Measurements from ENCODE around the gene ZDHHC14.

Gene ZDHHC14

GRCh38 chr6:157665180-157665579, 284.2 kb downstream of the ZDHHC14 start:
- DNase-seq, result no peak
- TF ChIP-seq CTCF (IDR thresholded peaks at IDR 0.05), result no peak
- Histone ChIP-seq H3K36me3 (no peaks in the 10 kb centered on the region), H3K27me3 (no peaks in the 10 kb centered on the region), H3K4me1 (peaks cover 5 to 28% (median 11%) of the 10 kb centered on the region in 4 donors), H3K9me3 (no peaks in the 10 kb centered on the region), H3K27ac (no peak overlapping the region), H3K4me3 (no peak overlapping the region)
- intact Hi-C loops (cut with DNase I; ENCODE audit: low total_unique reads), result loop anchor here (5.0 kb wide), 1 partner anchor 343 kb away; the partner anchor contains the start of gene TMEM242

DNA sequence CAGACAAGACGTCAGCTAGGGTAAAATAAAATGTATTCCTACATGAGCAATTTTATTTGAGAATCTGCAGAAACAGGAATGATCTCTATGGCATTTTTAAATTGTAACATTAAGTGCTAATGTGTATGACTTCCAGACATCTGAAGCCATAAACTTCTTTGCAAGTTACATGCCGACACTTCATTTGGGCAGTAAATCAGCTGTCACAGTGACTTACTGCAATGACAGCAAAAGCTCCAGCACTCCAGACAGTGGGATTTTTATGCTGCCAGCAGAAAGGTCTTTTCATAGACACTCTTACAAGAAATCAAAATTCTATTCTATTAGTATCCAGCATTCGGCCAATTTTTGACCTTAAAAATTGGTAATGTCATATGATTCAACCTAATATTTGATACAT, 285.7 kb downstream of the ZDHHC14 start:
- Histone ChIP-seq H3K27me3 (no peaks in the 10 kb centered on the region), H3K27ac (no peak overlapping the region), H3K36me3 (no peaks in the 10 kb centered on the region), H3K4me3 (no peak overlapping the region), H3K4me1 (peaks cover 5 to 34% (median 13%) of the 10 kb centered on the region in 4 donors), H3K9me3 (no peaks in the 10 kb centered on the region)
- intact Hi-C loops (cut with DNase I; ENCODE audit: low total_unique reads), result loop anchor here (5.0 kb wide), 1 partner anchor 344 kb away; the partner anchor contains the start of gene TMEM242
- DNase-seq, result no peak
- TF ChIP-seq CTCF (IDR thresholded peaks at IDR 0.05), result no peak

GRCh38 chr6:157667211-157668008, 286.4 kb downstream of the ZDHHC14 start:
- no peaks in the 10 kb centered on the region for H3K9me3 ChIP-seq
- no peaks in the 10 kb centered on the region for H3K27me3 ChIP-seq
- H3K27ac ChIP-seq, result peak overlapping the region in 1 of 2 donors; percentile 16
- H3K36me3 ChIP-seq, result peaks cover 0 to under 1% (median 0%) of the 10 kb centered on the region in 3 donors
- no peak overlapping the region for H3K4me3 ChIP-seq
- H3K4me1 ChIP-seq, result peaks cover 5 to 34% (median 13%) of the 10 kb centered on the region in 4 donors
- intact Hi-C loops (cut with DNase I; ENCODE audit: low total_unique reads), result loop anchor here (5.0 kb wide), 1 partner anchor 345 kb away; the partner anchor contains the start of gene TMEM242
- peak in 1 of 2 donors; percentile 60 for DNase-seq
- peak; percentile 72 to 76 for TF ChIP-seq CTCF (IDR thresholded peaks at IDR 0.05)

- intact Hi-C loops (cut with DNase I; ENCODE audit: low total_unique reads), result loop anchor here (5.0 kb wide), 1 partner anchor 346 kb away; the partner anchor contains the start of gene TMEM242
- peak overlapping the region in 1 of 2 donors; percentile 16 for H3K27ac ChIP-seq
These were observed 287.0 kb downstream of the ZDHHC14 start for GRCh38 chr6:157668009-157668401.

GRCh38 chr6:157668713-157669112, 287.7 kb downstream of the ZDHHC14 start:
- peak overlapping the region in 1 of 2 donors; percentile 71 for H3K27ac ChIP-seq
- intact Hi-C loops (cut with DNase I; ENCODE audit: low total_unique reads), result loop anchor here (5.0 kb wide), 1 partner anchor 346 kb away; the partner anchor contains the start of gene TMEM242

More at GRCh38 chr6:157668009-157668401, 287.0 kb downstream of the ZDHHC14 start:
- Histone ChIP-seq H3K4me1 (peaks cover 5 to 34% (median 13%) of the 10 kb centered on the region in 4 donors), H3K4me3 (no peak overlapping the region), H3K27me3 (no peaks in the 10 kb centered on the region), H3K9me3 (no peaks in the 10 kb centered on the region), H3K36me3 (peaks cover 0 to 7% (median 5%) of the 10 kb centered on the region in 3 donors)
- no peak for TF ChIP-seq CTCF (IDR thresholded peaks at IDR 0.05)
- no peak for DNase-seq

More at GRCh38 chr6:157668713-157669112, 287.7 kb downstream of the ZDHHC14 start:
- no peak for TF ChIP-seq CTCF (IDR thresholded peaks at IDR 0.05)
- Histone ChIP-seq H3K27me3 (no peaks in the 10 kb centered on the region), H3K9me3 (no peaks in the 10 kb centered on the region), H3K4me1 (peaks cover 5 to 34% (median 13%) of the 10 kb centered on the region in 4 donors), H3K4me3 (no peak overlapping the region), H3K36me3 (peaks cover 0 to 10% (median 5%) of the 10 kb centered on the region in 3 donors)
- DNase-seq, result no peak

Measured in tibial artery (tissue), 4 donors.